Uterus (tissue), 4 donors: Measurements from ENCODE around the gene RRAS2. TPM values are rescaled to one million over a fixed set of nuclear protein-coding genes. Genes with fewer than 3 reads are reported as not detected.
A peak's percentile ranks its signal among the peaks of the same experiment; 100 is the strongest.

Experiments
- DNase-seq, 2 donors: peaks; one replicate each; pipeline ENCODE4 v3.0.0-alpha.2; 2019 to 2020
- H3K27ac ChIP-seq, 2 donors: fragments of 200-600 bp; sonication (generic); 1 replicate in 1 of 2; 2 replicates in 1 of 2; pipeline ENCODE4 v1.5.1; 2016 to 2018
- H3K27me3 ChIP-seq, 2 donors: fragments of 200-600 bp; sonication (generic); one replicate each; pipeline ENCODE4 v1.5.1; 2018 to 2019; ENCODE audit warnings: control low read depth in 1 of 2
- H3K36me3 ChIP-seq, 2 donors: fragments of 200-600 bp; sonication (generic); one replicate each; pipeline ENCODE4 v1.5.1; 2019; ENCODE audit warnings: control low read depth in 1 of 2
- H3K4me1 ChIP-seq, 2 donors: fragments of 200-600 bp; sonication (generic); one replicate each; pipeline ENCODE4 v1.5.1; 2018 to 2019; ENCODE audit warnings: control low read depth in 1 of 2
- H3K4me3 ChIP-seq, 2 donors: fragments of 200-600 bp; sonication (generic); 1 replicate in 1 of 2; 2 replicates in 1 of 2; pipeline ENCODE4 v1.5.1; 2018 to 2019; ENCODE audit warnings: mild to moderate bottlenecking in 1 of 2
- H3K9me3 ChIP-seq, 2 donors: fragments of 200-600 bp; sonication (generic); one replicate each; pipeline ENCODE4 v1.5.1; 2019; ENCODE audit warnings: control low read depth in 1 of 2
- CTCF ChIP-seq, 4 experiments: fragments of 200-600 bp in 2 of 4; fragments of 450-650 bp in 2 of 4; sonication (generic) in 2 of 4; IDR thresholded peaks; one replicate each; pipeline ENCODE4 v1.5.1; 2016 to 2019; ENCODE audit warnings: antibody characterized with exemption in 4 of 4, mild to moderate bottlenecking in 2 of 4, moderate library complexity in 1 of 4
- POLR2A ChIP-seq, 2 donors: fragments of 450-650 bp; IDR thresholded peaks; one replicate each; pipeline ENCODE4 v1.6.1; 2016; ENCODE audit warnings: antibody characterized with exemption in 2 of 2, mild to moderate bottlenecking in 1 of 2, moderate library complexity in 1 of 2
- intact Hi-C: fragments of 100-400 bp; cut with DNase I; formaldehyde crosslinking; loops from one replicate; pipeline ENCODE4 v1.15.1; 2023; ENCODE audit warnings: low total_unique reads
- total RNA-seq, 4 donors: library from RNA; depleted of rRNA in 3 of 4; stranded (reverse); fragments of >200 nt in 3 of 4; gene quantifications; one replicate each; pipeline versions ENCODE4 v1.1.0 to v1.2.4, GENCODE V29; 2014 to 2023
- donor health status: DM: yes; HTN: yes; CAD: no.

Gene RRAS2
- total RNA-seq, 4 donors from 2014 or later: 18.7 to 43.6 (median 36.8) TPM

- intact Hi-C loops: no loop called here
- Histone ChIP-seq H3K9me3 (no peaks in the 10 kb centered on the region), H3K27me3 (no peaks in the 10 kb centered on the region), H3K27ac (no peak overlapping the region), H3K4me3 (no peak overlapping the region), H3K4me1 (no peaks in the 10 kb centered on the region), H3K36me3 (no peaks in the 10 kb centered on the region)
- no peak for TF ChIP-seq POLR2A (IDR thresholded peaks at IDR 0.05)
- TF ChIP-seq CTCF (IDR thresholded peaks at IDR 0.05): no peak
- DNase-seq: no peak
Measured at GRCh38 chr11:14378171-14378570, 19.2 kb upstream of the RRAS2 start.

GRCh38 chr11:14376920-14377319 lies 17.9 kb upstream of the RRAS2 start:
- TF ChIP-seq CTCF (IDR thresholded peaks at IDR 0.05) (no peak), POLR2A (IDR thresholded peaks at IDR 0.05) (no peak)
- H3K27me3 ChIP-seq: no peaks in the 10 kb centered on the region
- intact Hi-C loops: no loop called here
- no peak overlapping the region for H3K27ac ChIP-seq
- H3K4me3 ChIP-seq: no peak overlapping the region
- H3K4me1 ChIP-seq: no peaks in the 10 kb centered on the region
- H3K9me3 ChIP-seq: no peaks in the 10 kb centered on the region
- no peaks in the 10 kb centered on the region for H3K36me3 ChIP-seq
- DNase-seq: no peak

GRCh38 chr11:14374922-14375830 lies 16.2 kb upstream of the RRAS2 start:
- no peak overlapping the region for H3K27ac ChIP-seq
- TF ChIP-seq CTCF (IDR thresholded peaks at IDR 0.05) (no peak), POLR2A (IDR thresholded peaks at IDR 0.05) (no peak)
- H3K4me1 ChIP-seq: no peaks in the 10 kb centered on the region
- no peaks in the 10 kb centered on the region for H3K9me3 ChIP-seq
- no peak overlapping the region for H3K4me3 ChIP-seq
- DNase-seq: no peak
- no peaks in the 10 kb centered on the region for H3K36me3 ChIP-seq
- no peaks in the 10 kb centered on the region for H3K27me3 ChIP-seq
- intact Hi-C loops: no loop called here

- TF ChIP-seq POLR2A (IDR thresholded peaks at IDR 0.05) (no peak), CTCF (IDR thresholded peaks at IDR 0.05) (no peak)
- Histone ChIP-seq H3K36me3 (no peaks in the 10 kb centered on the region), H3K4me1 (no peaks in the 10 kb centered on the region), H3K4me3 (no peak overlapping the region), H3K27ac (peak overlapping the region in 1 of 2 donors; percentile 2), H3K27me3 (no peaks in the 10 kb centered on the region), H3K9me3 (no peaks in the 10 kb centered on the region)
- intact Hi-C loops: no loop called here
- peak in 1 of 2 donors; percentile 26 for DNase-seq
Measured at GRCh38 chr11:14373941-14374646, 15.1 kb upstream of the RRAS2 start.

GRCh38 chr11:14372011-14372410 lies 13.0 kb upstream of the RRAS2 start:
- intact Hi-C loops: no loop called here
- no peak for TF ChIP-seq CTCF (IDR thresholded peaks at IDR 0.05)
- TF ChIP-seq POLR2A (IDR thresholded peaks at IDR 0.05): no peak
- Histone ChIP-seq H3K27ac (no peak overlapping the region), H3K4me1 (no peaks in the 10 kb centered on the region), H3K4me3 (no peak overlapping the region), H3K27me3 (no peaks in the 10 kb centered on the region), H3K9me3 (no peaks in the 10 kb centered on the region), H3K36me3 (no peaks in the 10 kb centered on the region)
- no peak for DNase-seq
